HG03558 (cell line): ENCODE results near the gene NPPC.
"Not testable (repeated sequence)": the region's sequence is repeated elsewhere in the genome, so short reads cannot be mapped to it uniquely, and the experiment has no call there.

Experiments used
- ATAC-seq: cut with Tn5 transposase; IDR thresholded peaks from one replicate; pipeline ENCODE4 v1.9.1; 2021; ENCODE audit warnings: moderate number of reproducible peaks; ENCODE audit not compliant: unreplicated experiment; ENCODE audit errors: extremely low read depth

Gene NPPC

DNA sequence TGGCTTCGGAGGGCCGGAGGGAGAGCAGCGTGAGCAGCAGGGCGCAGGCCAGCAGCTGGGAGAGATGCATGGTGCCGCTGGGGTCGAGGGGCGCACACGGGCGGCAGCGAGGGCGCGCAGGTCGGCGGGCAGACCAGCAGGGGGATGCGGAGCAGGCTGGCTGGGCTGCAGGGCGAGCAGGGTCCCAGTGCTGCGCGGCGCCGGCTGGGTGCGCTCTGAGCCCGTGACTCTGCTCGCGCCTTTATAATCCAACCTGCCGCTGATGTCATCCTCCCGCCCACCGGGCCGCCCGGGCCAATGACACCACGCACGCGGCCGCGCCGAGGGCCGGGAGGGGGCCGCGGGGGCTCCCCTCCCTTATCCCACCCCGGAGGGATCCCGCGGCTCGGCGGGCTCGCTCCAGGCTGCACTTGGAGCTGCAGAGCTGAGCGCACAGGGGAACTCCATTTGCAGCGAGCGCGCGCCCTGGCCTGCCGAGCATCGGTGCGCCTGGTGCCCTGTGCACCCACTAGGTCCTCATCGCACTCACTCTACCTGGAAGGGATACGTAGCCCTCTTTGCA is at the start of gene NPPC:
TSS of gene NPPC (minus strand) at position 217 of the 562 bp plus-strand sequence. CDS start at position 70, 147 bp downstream.
- no peak for ATAC-seq

DNA sequence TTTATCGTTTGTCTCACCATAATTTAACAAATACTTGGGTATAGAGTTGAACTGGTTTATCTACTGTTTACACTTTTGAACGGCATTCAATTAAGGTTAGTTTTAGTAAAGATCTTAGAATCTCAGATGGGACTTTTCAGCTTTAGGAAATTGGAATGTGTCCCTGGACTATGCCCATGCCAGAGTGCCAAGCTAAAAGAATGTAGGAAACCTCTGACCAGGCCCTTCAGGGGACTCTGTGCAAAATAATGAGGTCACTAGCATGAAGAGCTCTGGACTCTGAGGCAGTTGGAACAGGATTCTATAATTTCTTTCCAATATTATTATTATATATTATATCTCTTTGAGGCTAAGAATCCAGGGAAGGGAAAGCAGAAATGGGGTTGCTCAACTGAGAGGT is 48.8 kb upstream of the NPPC start:
- ATAC-seq, result no peak

DNA sequence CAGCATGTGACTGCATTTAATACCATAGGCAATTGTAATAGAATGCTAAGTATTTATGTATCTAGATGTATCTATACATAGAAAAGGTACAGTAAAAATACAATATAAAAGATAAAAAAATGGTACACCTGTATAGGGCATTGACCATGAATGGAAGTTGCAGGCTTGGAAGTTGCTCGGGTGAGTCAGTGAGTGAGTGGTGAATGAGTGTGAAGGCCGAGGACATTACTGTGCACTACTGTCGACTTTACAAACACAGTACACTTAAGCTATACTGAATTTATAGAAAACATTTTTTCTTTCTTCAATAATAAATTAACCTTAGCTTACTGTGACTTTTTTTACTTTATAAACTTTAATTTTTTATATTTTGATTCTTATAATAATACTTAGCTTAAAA is 44.3 kb upstream of the NPPC start:
- no peak for ATAC-seq

GRCh38 chr2:231968820-231969219 is 42.6 kb upstream of the NPPC start:
- ATAC-seq, result no peak

- no peak for ATAC-seq
These were observed 40.7 kb upstream of the NPPC start for GRCh38 chr2:231966886-231967285.

- no peak for ATAC-seq
These were observed 38.9 kb upstream of the NPPC start for GRCh38 chr2:231965102-231965501.

DNA sequence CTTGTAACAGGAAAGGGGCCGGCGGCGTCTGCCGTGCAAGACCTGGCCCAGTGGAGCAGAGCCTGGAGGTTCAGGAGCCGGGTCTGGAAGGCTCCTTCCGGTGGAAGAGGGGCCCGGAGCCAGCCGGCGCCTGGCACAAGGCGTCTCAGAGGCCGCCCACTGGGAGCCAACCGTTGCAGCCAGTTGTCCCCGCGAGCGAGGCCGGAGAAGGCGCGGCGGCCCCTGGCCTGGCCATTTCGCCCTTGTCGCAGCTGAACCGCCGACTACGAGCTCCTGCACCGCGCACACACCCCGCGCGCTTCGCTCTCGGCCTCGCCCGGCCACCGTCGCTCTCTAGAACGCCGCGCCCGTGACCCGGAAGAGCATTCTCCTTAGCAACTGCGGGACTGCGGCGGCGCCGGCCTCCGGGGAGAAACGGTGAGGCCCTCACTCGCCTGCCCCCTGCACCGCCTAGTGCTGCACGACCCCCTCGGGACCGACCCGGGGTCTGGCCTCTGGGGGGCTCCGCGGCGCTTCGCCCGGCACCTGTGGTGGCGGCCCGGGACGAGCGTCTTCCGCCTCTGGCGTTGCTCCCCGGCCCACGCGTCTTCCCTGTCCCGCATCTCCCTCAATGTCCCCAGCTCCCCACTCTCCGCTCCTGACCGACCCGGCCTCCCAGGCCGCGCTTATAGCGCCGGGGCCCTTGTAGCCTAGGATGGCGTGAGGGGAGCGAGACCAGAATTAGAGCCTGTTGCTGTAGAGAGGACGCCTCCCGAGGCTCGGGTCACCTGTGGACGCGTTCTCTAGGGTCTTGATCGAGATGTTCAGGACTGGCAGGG is 35.4 kb upstream of the NPPC start, which contains the start of gene DIS3L2:
TSS of gene DIS3L2 (plus strand) at position 365 of the 818 bp plus-strand sequence. CDS start 53,215 bp downstream, outside the sequence.
- peak; percentile 79 for ATAC-seq

DNA sequence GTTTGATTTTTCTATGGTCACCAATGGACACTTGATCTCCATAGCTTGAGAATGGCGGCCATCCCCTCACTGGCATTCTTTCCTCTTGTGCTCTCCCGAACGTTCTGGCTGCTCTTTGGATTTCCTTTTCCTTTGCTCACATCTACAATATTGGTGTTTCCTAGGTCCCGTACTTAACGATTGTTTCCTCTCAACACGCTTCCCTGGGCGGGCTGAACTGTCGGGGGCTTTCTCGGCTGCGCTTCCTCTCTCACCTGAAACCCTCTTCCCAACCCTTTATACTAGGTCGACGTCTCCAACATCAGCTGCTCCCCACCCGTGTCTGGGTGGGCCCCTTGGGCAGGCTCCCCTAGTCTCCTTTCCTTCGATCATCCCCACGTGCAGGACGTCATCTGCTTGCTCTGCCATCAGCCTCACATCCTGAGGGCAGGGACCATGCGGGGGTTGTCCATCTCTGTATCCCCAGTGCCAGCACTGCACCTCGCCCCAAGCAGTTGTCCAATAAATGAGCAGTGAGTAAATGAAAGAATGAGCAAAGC is 34.7 kb upstream of the NPPC start:
- ATAC-seq, result no peak

- ATAC-seq, result no peak
These were observed 31.9 kb upstream of the NPPC start for GRCh38 chr2:231957913-231958763.

DNA sequence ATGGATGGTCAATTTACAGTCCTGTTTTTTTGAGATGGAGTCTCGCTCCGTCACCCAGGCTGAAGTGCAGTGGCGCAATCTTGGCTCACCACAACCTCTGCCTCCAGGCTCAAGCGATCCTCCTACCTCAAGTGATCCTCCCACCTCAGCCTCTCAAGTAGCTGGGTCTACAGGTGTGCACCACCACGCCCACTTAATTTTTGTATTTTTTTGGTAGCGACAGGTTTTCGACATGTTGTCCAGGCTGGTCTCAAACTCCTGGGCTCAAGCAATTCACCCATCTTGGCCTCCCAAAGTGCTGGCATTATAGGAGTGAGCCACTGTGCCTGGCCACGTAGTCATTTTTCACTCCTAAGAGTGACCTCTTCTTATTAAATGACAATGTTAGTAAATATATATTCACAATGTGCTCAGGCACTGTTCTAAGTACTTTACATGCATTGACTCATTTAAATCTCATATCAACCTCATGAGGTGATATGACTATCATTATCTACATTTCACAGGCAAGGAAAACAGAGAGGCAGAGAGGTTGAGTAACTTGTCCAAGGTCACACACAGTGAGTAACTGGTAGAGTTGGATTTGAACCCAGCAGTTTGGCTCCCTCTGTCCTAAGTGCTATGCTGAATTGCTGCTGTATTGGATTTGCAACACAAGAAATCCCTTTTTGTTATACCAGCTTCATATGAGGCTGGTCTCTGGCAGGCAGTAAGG is 29.7 kb upstream of the NPPC start:
- no peak for ATAC-seq

GRCh38 chr2:231951452-231952035 is 25.3 kb upstream of the NPPC start:
- no peak for ATAC-seq

GRCh38 chr2:231947694-231948093 is 21.5 kb upstream of the NPPC start:
- ATAC-seq, result no peak

DNA sequence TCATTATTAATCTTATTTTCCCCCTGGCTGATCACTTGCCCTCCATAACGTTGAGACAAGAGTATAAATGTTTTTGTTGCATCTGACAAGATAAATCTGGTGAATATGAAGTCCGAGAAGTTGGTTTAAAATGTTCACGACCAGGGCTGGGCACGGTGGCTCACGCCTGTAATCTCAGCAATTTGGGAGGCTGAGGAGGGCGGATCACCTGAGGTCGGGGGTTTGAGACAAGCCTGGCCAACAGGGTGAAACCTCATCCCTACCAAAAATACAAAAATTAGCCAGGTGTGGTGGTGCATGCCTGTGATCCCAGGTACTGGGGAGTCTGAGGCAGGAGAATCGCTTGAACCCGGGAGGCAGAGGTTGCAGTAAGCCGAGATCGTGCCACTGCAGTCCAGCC is 20.9 kb upstream of the NPPC start:
- ATAC-seq, result not testable (repeated sequence)

DNA sequence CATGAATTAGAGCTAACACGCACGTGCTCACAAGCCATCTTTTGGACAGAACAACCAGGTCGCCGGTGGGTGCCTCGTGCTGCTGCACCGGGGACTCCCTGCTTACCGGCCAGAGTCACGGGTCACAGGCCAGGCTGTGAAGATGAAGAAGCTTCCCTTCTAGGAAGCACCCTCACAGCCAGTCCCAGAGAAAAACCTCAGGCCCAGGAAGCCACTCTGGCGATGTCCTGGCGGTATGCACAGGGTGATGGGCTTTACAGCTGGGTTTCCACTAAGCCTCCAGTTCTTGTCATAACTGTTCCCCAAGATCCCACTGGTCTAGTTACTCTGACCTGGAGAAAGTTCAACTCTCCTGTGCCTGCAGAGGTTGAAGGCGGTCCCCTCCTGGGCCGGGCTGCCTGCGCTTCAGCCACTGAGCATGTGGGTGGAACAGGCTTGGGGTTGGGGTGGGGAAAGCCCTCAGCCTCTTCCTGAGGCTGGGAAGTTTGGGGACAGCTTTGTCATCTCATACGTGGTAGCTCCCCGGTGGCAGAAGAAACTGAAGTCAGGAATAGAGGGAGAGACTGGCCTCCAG is 20.1 kb upstream of the NPPC start:
- no peak for ATAC-seq

DNA sequence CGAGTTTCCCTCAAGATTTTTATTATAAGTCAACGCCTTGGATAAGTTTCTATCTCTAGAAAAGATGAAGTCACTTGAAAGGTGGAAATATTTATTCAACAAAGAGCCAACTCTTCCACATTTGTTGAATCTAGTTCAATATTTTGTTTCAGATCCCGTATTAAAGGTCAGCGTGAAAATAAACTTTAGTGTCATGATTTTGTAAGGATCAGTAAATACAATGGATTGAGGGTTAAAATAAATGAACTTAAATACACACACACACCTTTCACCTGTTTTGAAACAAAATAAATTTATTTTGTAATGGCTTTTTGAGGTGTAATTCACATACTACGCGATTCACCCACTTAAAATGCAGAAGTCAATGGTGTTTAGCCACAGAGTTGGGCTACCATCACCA is 16.0 kb upstream of the NPPC start:
- ATAC-seq, result no peak

GRCh38 chr2:231941673-231942072 is 15.5 kb upstream of the NPPC start:
- no peak for ATAC-seq

- no peak for ATAC-seq
These were observed 14.6 kb upstream of the NPPC start for GRCh38 chr2:231940795-231941194.

- ATAC-seq, result no peak
These were observed 12.8 kb upstream of the NPPC start for GRCh38 chr2:231939022-231939421.

GRCh38 chr2:231937057-231937456 is 10.9 kb upstream of the NPPC start:
- ATAC-seq, result no peak
